ENCODE data around the gene LHX2.
"Not testable (repeated sequence)": the region's sequence is repeated elsewhere in the genome, so short reads cannot be mapped to it uniquely, and the experiment has no call there.

Gene LHX2

GRCh38 chr9:124011460-124012301 lies at the start of gene LHX2:
LHX2 (plus strand) TSS chr9:124011768; CDS start chr9:124012349, 581 bp downstream.
- peak; percentile 97 for DNase-seq

DNA sequence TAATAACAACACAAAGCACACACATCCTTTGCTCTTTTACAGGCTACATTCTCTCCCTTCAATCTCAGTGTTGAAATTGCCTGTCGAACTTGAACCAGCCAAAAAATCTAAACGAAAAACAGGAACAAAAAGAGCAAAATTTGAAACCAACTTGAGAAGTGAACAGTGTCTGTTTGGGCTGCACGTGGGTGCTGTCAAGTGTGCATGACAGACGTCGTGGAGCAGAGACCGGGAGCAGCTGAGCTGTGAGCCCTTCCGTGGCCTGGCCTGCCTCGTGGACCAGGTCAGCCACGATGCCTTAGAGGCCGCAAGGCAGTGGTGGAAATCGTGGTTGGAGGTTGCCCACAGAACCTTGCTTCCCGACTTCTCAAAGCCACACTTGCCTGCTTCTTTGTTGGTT lies 46.8 kb upstream of the LHX2 start:
- DNase-seq = no peak

- no peak for DNase-seq
Measured at GRCh38 chr9:123965801-123966686, 45.5 kb upstream of the LHX2 start.

GRCh38 chr9:123967323-123967722 lies 44.2 kb upstream of the LHX2 start:
- DNase-seq = no peak

GRCh38 chr9:123972618-123973017 lies 39.0 kb upstream of the LHX2 start:
- no peak for DNase-seq

- no peak for DNase-seq
Measured at GRCh38 chr9:123973590-123974223, 37.9 kb upstream of the LHX2 start.

- no peak for DNase-seq
Measured at GRCh38 chr9:123974471-123974870, 37.1 kb upstream of the LHX2 start.

DNA sequence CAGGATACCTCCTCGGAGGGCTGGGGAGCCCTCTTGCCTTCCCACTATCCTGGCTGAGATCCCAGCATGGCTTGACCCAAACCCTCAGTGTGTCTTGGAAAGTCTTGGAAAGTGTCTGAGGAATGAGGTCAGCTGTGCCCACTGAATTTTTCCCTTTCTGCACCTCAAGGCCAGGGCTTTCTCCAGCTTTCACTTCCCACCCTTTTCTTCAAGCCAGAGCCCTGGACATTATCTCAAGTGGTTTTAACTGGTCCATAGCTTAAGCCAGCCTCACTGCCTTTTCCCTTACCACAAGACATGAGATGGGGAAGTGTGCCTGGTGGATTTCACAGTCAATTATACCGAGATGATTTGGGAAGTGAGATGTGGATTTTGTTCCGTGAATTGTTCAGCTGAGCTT lies 35.7 kb upstream of the LHX2 start:
- DNase-seq = no peak

- DNase-seq = not testable (repeated sequence)
Measured at GRCh38 chr9:123976579-123976978, 35.0 kb upstream of the LHX2 start.

DNA sequence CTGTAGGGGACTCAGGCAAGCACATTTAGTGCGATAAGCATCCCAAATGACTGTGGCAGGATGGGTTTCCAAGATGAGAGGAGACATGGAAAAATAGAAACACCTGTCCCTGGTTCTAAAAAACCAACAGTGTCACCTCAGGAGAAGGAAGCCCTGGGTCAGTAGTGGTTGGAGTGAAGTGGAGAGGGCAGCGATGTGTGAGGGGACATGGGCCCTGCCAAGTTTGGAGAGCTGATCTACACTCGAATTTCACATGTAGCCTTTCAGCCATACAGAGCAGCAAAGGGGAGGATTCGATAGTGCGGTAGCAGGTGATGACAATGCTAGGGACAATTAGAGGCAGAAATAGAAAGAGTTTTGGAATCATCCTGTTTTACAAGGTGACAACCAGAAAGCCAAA lies 32.6 kb upstream of the LHX2 start:
- DNase-seq = no peak

DNA sequence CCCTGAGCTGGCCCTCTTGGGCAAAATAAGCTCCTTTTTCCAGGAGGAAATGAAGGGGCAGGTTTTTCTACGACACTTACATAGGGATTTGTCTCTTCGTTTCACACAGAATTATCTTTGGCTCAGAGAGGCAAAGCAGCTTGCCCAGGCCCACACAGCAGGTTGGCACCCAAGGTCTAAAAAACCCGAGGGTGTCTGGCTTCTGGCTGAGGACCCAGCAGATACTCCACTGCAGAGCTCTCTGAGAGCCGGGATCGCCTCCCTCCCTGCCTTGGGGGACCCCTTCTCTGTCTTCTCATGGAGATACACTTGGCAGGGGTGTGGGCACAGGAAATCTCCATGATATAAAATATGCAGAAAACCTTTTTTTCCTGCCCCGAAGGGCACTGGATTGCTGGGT lies 29.0 kb upstream of the LHX2 start:
- no peak for DNase-seq

DNA sequence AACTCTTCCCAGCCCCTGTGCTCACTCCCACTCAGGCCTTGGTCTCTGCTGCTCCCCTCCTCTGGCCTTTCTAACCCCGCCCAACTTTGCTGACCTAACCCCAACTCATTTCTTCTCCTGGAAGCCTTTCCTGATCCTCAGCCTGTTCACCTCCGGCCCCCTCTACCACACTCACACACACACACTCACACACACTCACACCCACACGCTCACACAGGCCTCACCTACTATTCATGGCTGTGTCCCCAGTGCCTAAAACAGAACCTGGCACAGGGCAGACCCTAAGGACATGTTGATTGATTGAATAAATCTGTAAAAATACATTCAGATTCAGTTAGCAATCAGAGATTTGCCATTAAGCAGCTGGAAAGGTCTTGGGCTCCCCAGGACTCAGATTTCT lies 28.5 kb upstream of the LHX2 start:
- no peak for DNase-seq

GRCh38 chr9:123984802-123985201 lies 26.8 kb upstream of the LHX2 start:
- no peak for DNase-seq

DNA sequence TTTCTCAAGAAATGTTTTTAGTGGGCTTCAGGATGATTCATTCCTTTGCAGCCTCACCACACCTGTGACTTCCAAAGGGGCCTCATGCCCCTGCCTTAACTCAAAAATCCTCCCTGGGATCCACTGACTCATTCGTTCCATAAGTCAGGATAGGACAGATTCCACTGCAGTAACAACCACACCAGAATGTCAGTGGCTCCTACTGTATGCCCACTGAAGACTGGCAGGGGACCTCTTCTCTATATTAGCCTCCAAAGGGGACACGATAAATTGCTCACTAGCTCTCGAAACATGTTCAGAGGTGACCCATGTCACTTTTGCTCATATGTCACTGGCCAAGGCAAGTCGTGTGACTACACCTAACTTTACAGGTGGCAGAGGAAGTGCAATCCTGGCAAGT lies 25.7 kb upstream of the LHX2 start:
- no peak for DNase-seq

- no peak for DNase-seq
Measured at GRCh38 chr9:123990427-123990826, 21.1 kb upstream of the LHX2 start.

DNA sequence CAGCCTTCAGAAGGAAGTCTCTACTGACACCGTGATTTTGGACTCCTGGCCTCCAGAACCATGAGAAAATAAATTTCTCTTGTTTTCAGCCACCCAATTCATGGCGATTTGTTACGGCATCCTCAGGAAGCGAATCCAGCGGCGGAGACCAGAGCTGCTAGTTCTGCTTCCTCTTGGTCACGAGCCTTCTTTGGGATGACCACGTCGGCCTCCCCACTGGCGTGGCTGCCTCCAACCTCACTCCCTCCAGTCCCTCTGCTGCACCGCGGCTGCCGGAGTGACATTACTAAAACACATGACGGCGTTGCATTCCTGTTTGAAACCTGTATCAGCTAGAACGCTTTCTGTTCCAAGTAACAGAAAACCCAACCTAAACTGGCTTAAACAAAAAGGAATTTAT lies 18.9 kb upstream of the LHX2 start:
- DNase-seq = not testable (repeated sequence)

- no peak for DNase-seq
Measured at GRCh38 chr9:123996731-123997421, 14.7 kb upstream of the LHX2 start.

DNA sequence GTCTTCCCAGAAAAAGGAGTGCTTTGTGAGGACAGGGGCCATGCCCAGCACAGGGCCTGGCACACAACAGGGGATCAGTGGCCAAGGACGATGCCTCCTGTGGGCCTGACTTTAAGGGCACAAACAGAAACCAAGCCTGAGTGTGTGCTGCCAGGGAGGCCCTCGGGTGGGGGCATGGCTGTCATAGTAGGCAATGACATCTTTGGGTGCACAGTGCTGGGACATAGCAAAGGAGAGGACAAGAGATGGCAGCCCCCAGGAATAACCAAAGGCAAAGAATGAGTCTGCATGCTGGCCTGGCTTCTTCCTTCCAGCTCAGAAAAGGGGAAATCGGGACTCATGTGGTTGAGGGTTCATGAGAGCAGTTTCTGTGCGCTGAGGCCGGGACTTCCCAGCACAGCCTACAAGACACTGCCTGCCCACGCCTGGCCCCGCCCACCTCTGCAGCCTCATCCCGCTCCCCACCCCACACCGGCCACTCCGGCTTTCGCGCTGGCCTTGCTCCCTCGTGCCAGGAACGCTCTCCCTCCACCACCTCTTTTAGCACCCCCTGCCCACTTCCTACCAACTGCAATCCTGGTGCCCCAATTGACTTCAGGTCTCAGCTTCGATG lies 13.8 kb upstream of the LHX2 start:
- no peak for DNase-seq

- no peak for DNase-seq
Measured at GRCh38 chr9:123998278-123998925, 13.2 kb upstream of the LHX2 start.

DNA sequence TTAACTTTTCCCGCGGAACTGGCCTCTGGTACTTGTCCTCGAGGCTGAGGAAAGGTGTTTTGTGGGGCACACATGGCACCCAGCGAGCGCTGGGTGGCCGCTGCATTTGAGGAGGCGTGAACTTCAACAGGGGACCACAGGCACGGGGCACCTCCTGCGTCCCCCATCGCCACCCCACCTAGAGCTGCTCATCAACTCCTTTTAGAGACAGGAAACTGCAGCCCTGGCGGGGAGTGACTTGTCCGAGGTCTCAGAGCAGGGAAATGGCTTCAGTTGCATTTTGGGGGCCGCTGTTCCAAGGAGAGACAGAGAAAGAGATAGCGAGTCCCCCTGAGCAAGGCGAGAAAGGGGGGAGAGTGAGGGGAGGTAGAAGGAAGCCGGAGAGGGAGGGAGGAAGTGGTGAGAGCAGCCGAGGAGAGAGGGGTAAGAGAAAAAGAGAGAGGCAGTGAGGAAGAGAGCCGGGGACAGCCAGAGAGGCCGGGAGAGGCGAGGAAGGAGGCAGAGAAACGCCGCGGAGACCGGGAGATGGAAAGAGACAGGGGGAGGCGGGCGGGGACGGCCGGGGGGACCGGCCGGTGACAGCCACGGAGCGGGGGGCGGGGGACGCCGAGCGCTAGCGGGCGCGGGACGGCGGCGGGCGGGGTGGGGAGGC lies 12.5 kb upstream of the LHX2 start:
- no peak for DNase-seq

DNA sequence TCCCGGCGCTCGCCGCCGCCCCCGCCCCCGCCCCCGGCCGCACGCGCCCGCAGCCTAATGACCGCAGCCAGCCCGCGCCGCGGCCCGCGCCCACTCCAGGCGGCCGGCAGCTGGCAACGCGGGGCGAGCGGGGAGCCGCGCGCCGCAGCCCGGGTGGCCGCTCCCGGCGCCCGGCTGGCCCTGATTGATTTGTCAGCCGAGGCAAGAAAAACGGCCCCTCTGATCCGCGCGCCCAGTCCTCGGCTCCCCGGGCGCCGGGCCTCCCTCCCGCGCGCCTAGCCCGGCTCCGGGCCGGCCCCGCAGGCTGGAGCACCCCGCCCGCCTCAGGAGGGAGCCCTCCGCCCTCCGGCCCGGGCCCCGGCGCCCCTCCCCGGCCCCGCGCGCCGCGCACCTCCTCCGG lies 11.9 kb upstream of the LHX2 start:
- no peak for DNase-seq

Data from NCI-H510A treated with DMSO at 0.1 percent for 48 hours (cell line).